ENCODE results near the gene IMPG2.
A peak's percentile ranks its signal among the peaks of the same experiment; 100 is the strongest.

DNA sequence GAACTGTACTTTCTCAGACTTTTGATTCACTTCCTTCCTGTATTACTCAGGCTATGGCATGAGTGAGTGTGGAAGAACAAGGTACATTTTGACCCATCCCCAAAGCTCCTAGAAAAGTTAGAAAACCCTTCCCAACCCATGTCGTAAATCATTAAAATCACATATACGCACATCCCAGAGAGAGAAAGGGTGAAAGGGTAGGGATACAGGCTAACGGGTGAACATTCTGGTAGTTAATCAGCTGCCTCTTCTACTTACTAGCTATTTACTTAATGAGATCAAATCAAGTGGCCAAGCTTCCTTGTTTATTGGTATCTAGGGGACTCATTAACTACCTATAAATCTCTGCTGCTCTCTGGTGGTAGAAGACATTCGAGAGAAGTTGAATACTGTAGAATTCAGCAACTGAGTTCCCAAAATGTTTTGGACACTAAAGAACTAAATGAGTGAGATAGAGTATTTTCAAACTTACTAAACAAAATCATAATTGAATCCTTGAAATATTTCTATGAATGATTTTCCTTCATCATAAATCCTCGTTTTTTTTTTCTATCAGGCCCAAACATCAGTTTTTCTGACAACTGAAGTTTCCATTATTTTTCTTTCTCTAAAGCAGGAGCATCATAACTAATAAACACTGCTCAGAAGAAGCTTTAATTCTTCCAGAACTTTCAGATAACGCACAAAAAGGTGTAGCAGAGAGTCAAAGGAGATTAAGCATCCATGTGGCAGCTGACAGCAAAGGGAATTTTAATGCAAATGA, 124.2 kb downstream of the IMPG2 start:
- TF ChIP-seq CTCF (IDR thresholded peaks at IDR 0.05): peak; percentile 56 to 64 (median 59)
- no peak for TF ChIP-seq POLR2A (IDR thresholded peaks at IDR 0.05)

Measured in sigmoid colon (tissue), 3 donors.